GM10248 (cell line): Measurements from ENCODE around the gene F2RL1.
"Not testable (repeated sequence)": the region's sequence is repeated elsewhere in the genome, so short reads cannot be mapped to it uniquely, and the experiment has no call there.

Experiments
- CTCF ChIA-PET: fragments of 300-600 bp; sonication (Branson Sonifier 250); formaldehyde crosslinking; extraction: SDS; loops from one replicate; lab custom pipeline; 2021; ENCODE audit warnings: antibody characterized with exemption; lab: Yijun Ruan, JAX
- POLR2A ChIA-PET: fragments of 350-650 bp; sonication (Branson Sonifier 250); formaldehyde crosslinking; extraction: SDS; loops from one replicate; lab custom pipeline; 2020; ENCODE audit warnings: antibody characterized with exemption; lab: Yijun Ruan, JAX
- DNase-seq: peaks from one replicate; pipeline ENCODE4 v3.0.0; 2012; ENCODE audit errors: extremely low spot score
- CTCF ChIP-seq: IDR thresholded peaks from 2 replicates; pipeline ENCODE4 v1.5.1; 2012; ENCODE audit warnings: mild to moderate bottlenecking, low read depth; ENCODE audit errors: extremely low read depth, missing control alignments, control extremely low read depth

Gene F2RL1, protein sequence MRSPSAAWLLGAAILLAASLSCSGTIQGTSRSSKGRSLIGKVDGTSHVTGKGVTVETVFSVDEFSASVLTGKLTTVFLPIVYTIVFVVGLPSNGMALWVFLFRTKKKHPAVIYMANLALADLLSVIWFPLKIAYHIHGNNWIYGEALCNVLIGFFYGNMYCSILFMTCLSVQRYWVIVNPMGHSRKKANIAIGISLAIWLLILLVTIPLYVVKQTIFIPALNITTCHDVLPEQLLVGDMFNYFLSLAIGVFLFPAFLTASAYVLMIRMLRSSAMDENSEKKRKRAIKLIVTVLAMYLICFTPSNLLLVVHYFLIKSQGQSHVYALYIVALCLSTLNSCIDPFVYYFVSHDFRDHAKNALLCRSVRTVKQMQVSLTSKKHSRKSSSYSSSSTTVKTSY

DNA sequence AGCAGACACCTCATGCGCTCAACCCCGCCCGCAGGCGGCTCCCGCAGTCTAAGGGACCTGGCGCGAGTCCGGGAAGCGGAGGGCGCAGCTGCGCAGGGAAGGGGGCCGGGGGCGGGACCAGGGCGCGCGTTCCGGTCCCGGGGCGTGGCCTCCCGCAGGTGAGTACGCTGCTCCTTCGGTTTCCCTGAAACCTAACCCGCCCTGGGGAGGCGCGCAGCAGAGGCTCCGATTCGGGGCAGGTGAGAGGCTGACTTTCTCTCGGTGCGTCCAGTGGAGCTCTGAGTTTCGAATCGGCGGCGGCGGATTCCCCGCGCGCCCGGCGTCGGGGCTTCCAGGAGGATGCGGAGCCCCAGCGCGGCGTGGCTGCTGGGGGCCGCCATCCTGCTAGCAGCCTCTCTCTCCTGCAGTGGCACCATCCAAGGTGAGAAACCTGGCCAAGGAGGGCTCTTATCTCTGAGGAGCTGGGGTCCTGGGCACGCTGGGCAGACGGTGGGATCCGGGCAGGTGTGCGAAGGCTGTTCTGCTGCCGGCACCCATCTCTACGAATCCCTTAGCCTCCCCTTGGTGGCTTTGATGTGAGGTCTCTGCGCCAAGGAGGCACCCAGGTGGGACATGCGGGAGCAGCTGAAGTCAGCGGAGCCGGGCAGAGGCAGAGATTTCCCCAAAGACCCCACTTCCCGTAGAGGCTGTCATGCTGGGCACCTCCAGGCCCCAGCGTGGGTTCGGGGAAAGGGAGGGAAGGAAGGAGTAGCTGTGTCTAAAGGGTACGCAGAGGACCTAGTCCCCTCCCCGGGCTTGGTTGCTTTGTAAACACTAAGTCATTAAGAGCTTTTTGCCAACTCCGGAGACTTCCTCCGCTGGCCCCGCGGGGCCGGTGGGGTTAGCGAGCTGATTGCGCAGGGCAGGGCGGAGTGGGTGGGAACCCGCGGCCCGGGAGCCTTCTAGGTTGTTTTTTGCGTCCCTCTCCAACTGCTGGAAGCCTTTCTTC lies at the start of gene F2RL1:
F2RL1 (plus strand) TSS at position 187 of the 988 bp plus-strand sequence; CDS start at position 340, 153 bp downstream.
- CTCF ChIA-PET: interaction anchor here (1.1 kb wide), 1 partner anchor 9 kb away, joined by 5 read pairs; no protein-coding TSS in a partner anchor

GRCh38 chr5:76771041-76771440 lies 47.8 kb upstream of the F2RL1 start:
- CTCF ChIA-PET, DNase-seq, POLR2A ChIA-PET: not testable (repeated sequence)

More for the DNA sequence above, at the start of gene F2RL1:
- no peak for TF ChIP-seq CTCF
- POLR2A ChIA-PET: no interaction called here
- DNase-seq: no peak

DNA sequence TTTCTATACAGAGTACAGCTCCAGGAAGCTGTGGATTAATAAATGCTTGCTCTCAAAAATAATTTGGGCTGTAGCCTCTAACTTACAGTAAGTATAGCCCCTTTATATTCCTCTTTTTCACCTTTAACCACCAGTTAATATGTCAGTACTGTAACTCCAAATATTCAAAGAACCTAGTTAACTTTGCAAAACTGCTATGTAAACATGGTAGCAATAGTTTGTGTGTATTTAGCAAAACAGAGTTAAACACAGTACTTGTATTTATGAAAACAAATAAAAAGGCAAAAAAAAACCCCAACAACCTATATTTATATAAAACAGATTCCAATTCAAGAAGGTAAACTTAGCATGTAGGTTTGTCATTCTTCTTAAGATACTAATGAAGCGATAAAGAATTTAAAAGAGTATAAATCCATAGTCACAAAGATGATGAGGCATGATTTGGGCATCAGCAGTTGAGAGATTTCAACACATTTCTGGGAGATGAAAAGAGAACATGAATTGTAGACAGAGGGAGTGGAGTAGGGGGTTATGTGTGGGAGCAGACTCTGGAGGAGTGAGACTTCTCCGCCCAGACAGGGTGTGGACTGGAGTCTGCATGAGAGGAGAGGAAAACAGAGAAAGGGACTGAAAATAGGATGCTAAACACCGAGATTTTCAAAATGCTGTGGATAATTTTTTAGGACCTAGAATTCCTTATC lies 47.0 kb upstream of the F2RL1 start:
- TF ChIP-seq CTCF: no peak
- ChIA-PET CTCF (interaction anchor here (5.6 kb wide), 1 partner anchor 171 kb away, joined by 145 read pairs; no protein-coding TSS in a partner anchor), POLR2A (no interaction called here)
- no peak for DNase-seq

GRCh38 chr5:76775921-76776320 lies 42.9 kb upstream of the F2RL1 start:
- DNase-seq: no peak
- ChIA-PET POLR2A (no interaction called here), CTCF (interaction anchor here (1.2 to 5.6 kb wide), 3 partner anchors 28 to 175 kb away, joined by 3 to 145 read pairs (median 7); no protein-coding TSS in a partner anchor)
- no peak for TF ChIP-seq CTCF

- ChIA-PET POLR2A (no interaction called here), CTCF (interaction anchor here (1.2 to 5.6 kb wide), 2 partner anchors 28 to 176 kb away, joined by 3 to 145 read pairs; no protein-coding TSS in a partner anchor)
- no peak for TF ChIP-seq CTCF
- no peak for DNase-seq
Measured at GRCh38 chr5:76776391-76776790, 42.4 kb upstream of the F2RL1 start.

DNA sequence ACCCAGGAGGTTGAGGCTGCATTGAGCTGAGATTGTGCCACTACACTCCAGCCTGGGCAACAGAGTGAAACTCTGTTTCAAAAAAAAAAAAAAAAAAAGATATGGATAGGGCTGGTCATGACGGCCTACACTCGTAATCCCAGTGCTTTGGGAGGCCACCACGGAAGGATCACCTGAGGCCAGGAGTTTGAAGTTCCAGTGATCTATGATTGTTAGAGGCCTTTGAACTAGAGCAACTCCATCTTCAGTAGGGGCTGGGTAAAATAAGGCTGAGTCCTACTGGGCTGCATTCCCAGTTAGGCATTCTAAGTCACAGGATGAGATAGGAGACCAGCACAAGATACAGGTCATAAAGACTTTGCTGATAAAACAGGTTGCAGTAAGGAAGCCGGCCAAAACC lies 38.2 kb upstream of the F2RL1 start:
- DNase-seq, POLR2A ChIA-PET: not testable (repeated sequence)
- CTCF ChIA-PET: interaction anchor here (0.7 to 0.9 kb wide), 2 partner anchors 140 to 180 kb away, joined by 3 to 4 read pairs; no protein-coding TSS in a partner anchor

- DNase-seq: no peak
- ChIA-PET CTCF (no interaction called here), POLR2A (no interaction called here)
- TF ChIP-seq CTCF: no peak
Measured at GRCh38 chr5:76781775-76782174, 37.1 kb upstream of the F2RL1 start.
